Inflammatory macrophage treated with lipopolysaccharide for 1 hour (primary cell): Measurements from ENCODE around the gene PRKCE.

Source experiments
- DNase-seq, 2 donors: peaks; one replicate each; pipeline ENCODE4 v3.0.0-alpha.2; 2020 to 2022

Gene PRKCE

GRCh38 chr2:45651415-45652089 is at the start of gene PRKCE:
Gene PRKCE (plus strand): TSS chr2:45651675.
- peak in 1 of 2 donors; percentile 16 for DNase-seq

- no peak for DNase-seq
Measured at GRCh38 chr2:45602624-45603023, 48.9 kb upstream of the PRKCE start.

- no peak for DNase-seq
Measured at GRCh38 chr2:45605116-45605515, 46.4 kb upstream of the PRKCE start.

GRCh38 chr2:45606796-45607195 is 44.7 kb upstream of the PRKCE start:
- DNase-seq, result peak; percentile 43 to 47

- DNase-seq, result peak in 1 of 2 donors; percentile 21
Measured at GRCh38 chr2:45607701-45608100, 43.8 kb upstream of the PRKCE start.

- peak; percentile 56 to 65 for DNase-seq
Measured at GRCh38 chr2:45610281-45611019, 41.0 kb upstream of the PRKCE start.

- peak; percentile 93 to 98 for DNase-seq
Measured at GRCh38 chr2:45611020-45611859, 40.2 kb upstream of the PRKCE start, which contains the start of gene SRBD1. Gene SRBD1 (minus strand): TSS chr2:45611267. CDS start chr2:45605441, 5,826 bp downstream.

GRCh38 chr2:45612285-45612684 is 39.2 kb upstream of the PRKCE start:
- DNase-seq, result no peak

GRCh38 chr2:45612731-45613130 is 38.7 kb upstream of the PRKCE start:
- no peak for DNase-seq

GRCh38 chr2:45614330-45614729 is 37.1 kb upstream of the PRKCE start:
- DNase-seq, result no peak

- no peak for DNase-seq
Measured at GRCh38 chr2:45614871-45615415, 36.5 kb upstream of the PRKCE start.

- no peak for DNase-seq
Measured at GRCh38 chr2:45616658-45617411, 34.6 kb upstream of the PRKCE start.

- DNase-seq, result no peak
Measured at GRCh38 chr2:45617496-45617895, 34.0 kb upstream of the PRKCE start.

- no peak for DNase-seq
Measured at GRCh38 chr2:45622336-45623075, 29.0 kb upstream of the PRKCE start.

- no peak for DNase-seq
Measured at GRCh38 chr2:45623098-45623497, 28.4 kb upstream of the PRKCE start.

- no peak for DNase-seq
Measured at GRCh38 chr2:45625824-45626223, 25.7 kb upstream of the PRKCE start.

- peak; percentile 23 to 44 for DNase-seq
Measured at GRCh38 chr2:45626387-45627221, 24.9 kb upstream of the PRKCE start.

- DNase-seq, result no peak
Measured at GRCh38 chr2:45627911-45628310, 23.6 kb upstream of the PRKCE start.

GRCh38 chr2:45629971-45630370 is 21.5 kb upstream of the PRKCE start:
- no peak for DNase-seq

GRCh38 chr2:45631319-45631718 is 20.2 kb upstream of the PRKCE start:
- DNase-seq, result no peak

GRCh38 chr2:45631955-45632354 is 19.5 kb upstream of the PRKCE start:
- DNase-seq, result no peak
